IPS-NIHi11 (cell line): Measurements from ENCODE around the gene GALNT10.
"Not testable (repeated sequence)": the region's sequence is repeated elsewhere in the genome, so short reads cannot be mapped to it uniquely, and the experiment has no call there.

Experiments
- DNase-seq: peaks from one replicate; pipeline ENCODE4 v3.0.0; 2012; ENCODE audit warnings: mixed read lengths, low spot score

The GALNT10 gene

GRCh38 chr5:154190595-154191304 is at the start of gene GALNT10:
Gene GALNT10 (plus strand): TSS chr5:154190733. CDS start chr5:154190867, 134 bp downstream.
- peak; percentile 87 for DNase-seq

- DNase-seq, result no peak
Observed at GRCh38 chr5:154141745-154142221, 48.8 kb upstream of the GALNT10 start.

- no peak for DNase-seq
Observed at GRCh38 chr5:154143211-154143641, 47.3 kb upstream of the GALNT10 start.

GRCh38 chr5:154145268-154145667 is 45.3 kb upstream of the GALNT10 start:
- no peak for DNase-seq

- DNase-seq, result no peak
Observed at GRCh38 chr5:154146409-154146808, 44.1 kb upstream of the GALNT10 start.

- no peak for DNase-seq
Observed at GRCh38 chr5:154147666-154148065, 42.9 kb upstream of the GALNT10 start.

GRCh38 chr5:154150471-154150870 is 40.1 kb upstream of the GALNT10 start:
- DNase-seq, result not testable (repeated sequence)

GRCh38 chr5:154157483-154158378 is 32.8 kb upstream of the GALNT10 start:
- peak; percentile 54 for DNase-seq

- DNase-seq, result no peak
Observed at GRCh38 chr5:154158379-154158737, 32.2 kb upstream of the GALNT10 start.

- no peak for DNase-seq
Observed at GRCh38 chr5:154159343-154159742, 31.2 kb upstream of the GALNT10 start.

GRCh38 chr5:154162539-154163151 is 27.9 kb upstream of the GALNT10 start:
- no peak for DNase-seq

GRCh38 chr5:154163327-154164248 is 26.9 kb upstream of the GALNT10 start:
- DNase-seq, result peak; percentile 17

- DNase-seq, result no peak
Observed at GRCh38 chr5:154164249-154164581, 26.3 kb upstream of the GALNT10 start.

GRCh38 chr5:154165886-154166285 is 24.6 kb upstream of the GALNT10 start:
- DNase-seq, result peak; percentile 26

GRCh38 chr5:154166901-154167791 is 23.4 kb upstream of the GALNT10 start:
- peak; percentile 48 for DNase-seq

GRCh38 chr5:154168395-154168794 is 22.1 kb upstream of the GALNT10 start:
- DNase-seq, result no peak

GRCh38 chr5:154172785-154173184 is 17.7 kb upstream of the GALNT10 start:
- DNase-seq, result no peak

GRCh38 chr5:154174091-154174490 is 16.4 kb upstream of the GALNT10 start:
- DNase-seq, result no peak

- no peak for DNase-seq
Observed at GRCh38 chr5:154176181-154176580, 14.4 kb upstream of the GALNT10 start.

- no peak for DNase-seq
Observed at GRCh38 chr5:154178661-154179060, 11.9 kb upstream of the GALNT10 start.
